GM12891 (cell line): ENCODE measurements around the gene GPR37L1.

Experiments used
- POLR2A ChIP-seq: IDR thresholded peaks from 2 replicates; pipeline ENCODE4 v1.6.1; 2011; ENCODE audit warnings: low read depth, low read length, control low read depth
- POLR2AphosphoS5 ChIP-seq: IDR thresholded peaks from 2 replicates; pipeline ENCODE4 v1.6.1; 2011; ENCODE audit warnings: low read depth, low read length, control low read depth

- TF ChIP-seq POLR2AphosphoS5 (no peak), POLR2A (no peak; the same call in 1 of the 2 replicates)
These were observed 9.5 kb downstream of the GPR37L1 start for GRCh38 chr1:202131956-202132821.
